Left lung (tissue), 10 donors: Measurements from ENCODE around the gene PAPOLB. TPM values are rescaled to one million over a fixed set of nuclear protein-coding genes. Genes with fewer than 3 reads are reported as not detected.

ENCODE experiments used
- ATAC-seq: fragments of 200-7000 bp; cut with Tn5 transposase; one replicate; pipeline ENCODE4 v1.9.1; 2020; ENCODE audit warnings: moderate library complexity
- DNase-seq, 4 donors: peaks; one replicate each; pipeline ENCODE4 v3.0.0-alpha.2; 2013 to 2020
- H3K27ac ChIP-seq, 2 donors: fragments of 200-600 bp; sonication (generic) in 1 of 2; one replicate each; pipeline versions ENCODE4 v1.5.0 to v1.8.0; 2020 to 2021
- H3K27me3 ChIP-seq, 2 donors: fragments of 200-600 bp; sonication (generic) in 1 of 2; one replicate each; pipeline versions ENCODE4 v1.5.0 to v1.8.0; 2020 to 2021
- H3K36me3 ChIP-seq, 2 donors: fragments of 200-600 bp; sonication (generic) in 1 of 2; one replicate each; pipeline versions ENCODE4 v1.5.0 to v1.8.0; 2020 to 2021
- H3K4me1 ChIP-seq, 2 donors: fragments of 200-600 bp; one replicate each; pipeline ENCODE4 v1.8.0; 2021
- H3K4me3 ChIP-seq, 2 donors: fragments of 200-600 bp; sonication (generic) in 1 of 2; one replicate each; pipeline versions ENCODE4 v1.5.0 to v1.8.0; 2020 to 2021; ENCODE audit warnings: mild to moderate bottlenecking in 1 of 2
- H3K9me3 ChIP-seq, 2 donors: fragments of 200-600 bp; sonication (generic) in 1 of 2; one replicate each; pipeline versions ENCODE4 v1.5.0 to v1.8.0; 2020 to 2021
- intact Hi-C, 2 donors: fragments of 100-400 bp; cut with DNase I; formaldehyde crosslinking; loops; one replicate each; pipeline versions ENCODE4 v1.11.2 to v1.14.2; 2022
- polyA plus RNA-seq, 6 donors: library from polyadenylated mRNA; unstranded; fragments of 120-200 nt; gene quantifications; one replicate each; pipeline ENCODE4 v1.2.1, GENCODE V29; 2013; ENCODE audit not compliant: insufficient read length in 6 of 6
- total RNA-seq, 2 donors: library from RNA; stranded (reverse); fragmentation: NEBNext Ultra II Directional; extraction: Animal tissue kit (Norgen Biotek cat#: 25700); gene quantifications; one replicate each; pipeline ENCODE4 v1.2.1, GENCODE V29; 2021
- TF ChIP-seq, protein P1 (sequence below), 2 donors: fragments of 200-600 bp; sonication (generic) in 1 of 2; IDR thresholded peaks; one replicate each; pipeline versions ENCODE4 v1.5.0 to v1.8.0; 2021; ENCODE audit warnings: antibody characterized with exemption in 2 of 2
- donor health status: DM: no; HTN: yes; CAD: no.
- donor health status: DM: no; HTN: no; CAD: no.

Gene PAPOLB
- total and polyA plus RNA-seq, 8 donors, result 0.07 to 0.24 (median 0.14) TPM

DNA sequence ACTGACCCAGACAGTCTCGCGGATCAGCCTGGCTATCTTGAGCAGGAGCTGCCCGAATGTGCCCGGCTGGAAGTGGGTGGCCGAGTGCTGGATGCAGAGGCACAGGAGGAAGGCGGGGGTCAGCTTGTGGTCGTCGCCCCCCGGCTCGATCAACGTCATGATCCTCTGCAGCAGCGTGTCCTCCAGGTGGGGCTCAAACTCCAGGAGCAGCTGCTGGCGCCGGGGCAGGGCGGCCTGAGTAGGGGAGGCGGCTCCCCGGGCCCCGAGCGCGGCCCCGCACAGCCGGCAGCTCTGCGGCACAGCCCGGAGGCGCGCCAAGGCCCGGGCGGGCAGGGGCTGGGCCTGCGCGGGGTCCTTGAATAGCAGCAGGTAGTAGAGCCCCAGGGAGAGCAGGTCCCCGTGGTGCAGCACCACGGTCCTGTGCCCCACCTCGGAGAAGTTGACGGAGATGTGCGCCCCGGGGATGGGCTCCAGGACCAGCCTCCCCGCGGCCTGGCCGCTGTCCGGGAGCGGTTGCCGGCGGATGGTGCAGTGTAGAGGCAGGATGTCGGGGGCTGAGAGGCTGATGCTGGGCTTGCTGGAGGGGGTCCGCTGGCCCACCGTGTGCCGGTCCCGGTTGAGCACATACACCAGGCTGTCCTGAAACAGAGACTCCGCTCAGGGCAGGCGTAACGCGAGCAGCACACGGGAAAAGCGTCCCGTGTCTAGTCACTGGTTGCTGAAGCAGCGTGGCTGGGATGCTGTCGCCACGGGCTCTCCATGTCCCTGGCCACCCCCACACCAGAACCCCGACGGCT, 27.0 kb downstream of the PAPOLB start:
- intact Hi-C loops, result no loop called here
- DNase-seq, result no peak
- no peaks in the 10 kb centered on the region for H3K27me3 ChIP-seq
- TF ChIP-seq, protein P1, sequence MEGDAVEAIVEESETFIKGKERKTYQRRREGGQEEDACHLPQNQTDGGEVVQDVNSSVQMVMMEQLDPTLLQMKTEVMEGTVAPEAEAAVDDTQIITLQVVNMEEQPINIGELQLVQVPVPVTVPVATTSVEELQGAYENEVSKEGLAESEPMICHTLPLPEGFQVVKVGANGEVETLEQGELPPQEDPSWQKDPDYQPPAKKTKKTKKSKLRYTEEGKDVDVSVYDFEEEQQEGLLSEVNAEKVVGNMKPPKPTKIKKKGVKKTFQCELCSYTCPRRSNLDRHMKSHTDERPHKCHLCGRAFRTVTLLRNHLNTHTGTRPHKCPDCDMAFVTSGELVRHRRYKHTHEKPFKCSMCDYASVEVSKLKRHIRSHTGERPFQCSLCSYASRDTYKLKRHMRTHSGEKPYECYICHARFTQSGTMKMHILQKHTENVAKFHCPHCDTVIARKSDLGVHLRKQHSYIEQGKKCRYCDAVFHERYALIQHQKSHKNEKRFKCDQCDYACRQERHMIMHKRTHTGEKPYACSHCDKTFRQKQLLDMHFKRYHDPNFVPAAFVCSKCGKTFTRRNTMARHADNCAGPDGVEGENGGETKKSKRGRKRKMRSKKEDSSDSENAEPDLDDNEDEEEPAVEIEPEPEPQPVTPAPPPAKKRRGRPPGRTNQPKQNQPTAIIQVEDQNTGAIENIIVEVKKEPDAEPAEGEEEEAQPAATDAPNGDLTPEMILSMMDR (IDR thresholded peaks at IDR 0.05), result no peak
- no peak for ATAC-seq
- no peak overlapping the region for H3K27ac ChIP-seq
- no peaks in the 10 kb centered on the region for H3K36me3 ChIP-seq
- H3K4me1 ChIP-seq, result no peaks in the 10 kb centered on the region
- H3K9me3 ChIP-seq, result no peaks in the 10 kb centered on the region
- H3K4me3 ChIP-seq, result no peak overlapping the region

DNA sequence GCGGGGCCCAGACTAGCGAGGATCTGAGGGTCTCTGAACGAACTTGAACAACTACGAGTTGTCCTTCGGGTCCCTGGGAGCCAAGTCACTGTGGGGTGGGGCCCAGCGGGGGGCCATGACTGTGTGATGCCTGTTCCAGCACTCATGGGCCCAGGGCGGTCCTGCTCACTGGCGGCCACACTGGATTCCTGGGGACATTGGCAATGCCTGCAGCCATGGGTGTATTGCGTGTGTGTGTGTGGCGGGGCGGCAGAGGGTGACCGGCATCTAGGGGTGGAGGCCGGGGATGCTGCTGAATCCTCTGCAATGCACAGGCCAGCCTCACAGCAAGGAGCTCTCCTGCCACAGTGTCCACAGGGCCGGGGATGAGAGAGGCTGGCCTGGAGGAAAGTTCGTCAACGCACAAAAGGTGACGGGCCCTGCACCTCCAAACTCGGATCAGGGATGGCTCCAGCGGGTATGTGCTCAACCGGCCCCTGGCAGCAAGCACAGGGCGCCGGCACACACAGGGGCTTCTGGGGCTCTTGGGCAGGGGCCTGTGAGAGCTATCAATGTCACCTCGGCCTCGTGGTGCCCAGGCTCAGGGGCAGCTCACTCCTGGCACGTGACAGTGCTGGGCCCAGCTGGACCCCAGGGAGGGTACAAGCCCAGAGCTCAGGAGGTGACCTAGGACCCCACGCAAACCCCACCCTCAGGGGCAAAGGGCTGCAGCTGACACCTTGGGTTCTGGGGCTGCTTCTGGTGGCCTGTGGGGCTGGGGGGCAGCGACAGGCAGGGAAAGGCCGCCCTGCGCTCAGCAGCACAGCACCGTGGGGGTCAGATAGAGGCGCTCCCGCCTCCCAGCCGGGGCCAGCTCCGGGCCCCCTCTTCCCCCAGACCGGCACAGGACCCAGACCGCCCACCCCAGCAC, 27.9 kb downstream of the PAPOLB start:
- Histone ChIP-seq H3K36me3 (no peaks in the 10 kb centered on the region), H3K4me1 (no peaks in the 10 kb centered on the region), H3K4me3 (no peak overlapping the region), H3K27ac (no peak overlapping the region), H3K9me3 (no peaks in the 10 kb centered on the region), H3K27me3 (no peaks in the 10 kb centered on the region)
- DNase-seq (no peak), ATAC-seq (no peak)
- TF ChIP-seq, protein P1 (IDR thresholded peaks at IDR 0.05), result no peak
- intact Hi-C loops, result no loop called here

DNA sequence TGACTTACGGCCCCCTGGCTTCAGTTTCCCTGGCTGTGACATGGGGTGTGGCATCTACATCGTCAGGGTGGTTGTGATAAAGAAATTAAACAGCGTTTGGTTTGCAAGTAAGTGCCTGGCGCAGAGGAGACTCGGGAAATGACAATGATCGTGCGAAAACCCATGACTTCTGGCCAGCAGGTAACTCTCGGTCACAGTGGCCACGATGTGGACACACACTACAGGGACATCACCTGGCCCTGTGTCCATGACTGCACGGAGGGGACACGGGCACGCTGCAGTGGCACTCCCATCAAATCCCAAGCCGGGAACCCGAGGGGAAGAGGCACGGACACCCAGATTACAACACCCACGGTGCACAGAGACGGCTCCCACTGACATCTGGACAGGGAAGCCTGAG, 28.7 kb downstream of the PAPOLB start:
- Histone ChIP-seq H3K36me3 (no peaks in the 10 kb centered on the region), H3K27me3 (no peaks in the 10 kb centered on the region), H3K27ac (no peak overlapping the region), H3K9me3 (no peaks in the 10 kb centered on the region), H3K4me3 (no peak overlapping the region), H3K4me1 (no peaks in the 10 kb centered on the region)
- ATAC-seq (no peak), DNase-seq (no peak)
- TF ChIP-seq, protein P1 (IDR thresholded peaks at IDR 0.05), result no peak
- intact Hi-C loops, result no loop called here

DNA sequence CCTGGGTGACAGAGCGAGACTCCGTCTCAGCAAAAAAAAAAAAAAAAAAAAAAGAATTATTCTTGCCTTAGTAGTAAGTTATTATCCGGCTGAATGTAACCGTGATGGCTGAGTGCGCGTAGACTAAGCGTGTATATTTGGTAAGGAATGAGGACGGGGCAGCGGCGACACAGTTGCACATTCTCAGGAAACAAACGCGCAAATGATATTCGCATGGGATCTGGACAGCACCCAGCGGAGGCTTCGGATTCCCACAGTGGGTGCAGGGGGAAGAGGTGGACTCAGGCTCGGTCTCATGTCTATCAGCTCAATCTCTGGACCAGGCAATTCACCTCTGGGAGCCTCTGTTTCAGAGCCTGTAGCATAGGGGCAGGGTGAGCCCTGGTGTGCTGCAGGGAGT, 29.1 kb downstream of the PAPOLB start:
- H3K27me3 ChIP-seq, result no peaks in the 10 kb centered on the region
- no peaks in the 10 kb centered on the region for H3K4me1 ChIP-seq
- no peak overlapping the region for H3K27ac ChIP-seq
- H3K4me3 ChIP-seq, result no peak overlapping the region
- no peaks in the 10 kb centered on the region for H3K9me3 ChIP-seq
- no peaks in the 10 kb centered on the region for H3K36me3 ChIP-seq
- ATAC-seq (no peak), DNase-seq (no peak)
- intact Hi-C loops, result no loop called here
- TF ChIP-seq, protein P1 (IDR thresholded peaks at IDR 0.05), result no peak
